ENCODE measurements around the gene CCR4.

CCR4 gene

DNA sequence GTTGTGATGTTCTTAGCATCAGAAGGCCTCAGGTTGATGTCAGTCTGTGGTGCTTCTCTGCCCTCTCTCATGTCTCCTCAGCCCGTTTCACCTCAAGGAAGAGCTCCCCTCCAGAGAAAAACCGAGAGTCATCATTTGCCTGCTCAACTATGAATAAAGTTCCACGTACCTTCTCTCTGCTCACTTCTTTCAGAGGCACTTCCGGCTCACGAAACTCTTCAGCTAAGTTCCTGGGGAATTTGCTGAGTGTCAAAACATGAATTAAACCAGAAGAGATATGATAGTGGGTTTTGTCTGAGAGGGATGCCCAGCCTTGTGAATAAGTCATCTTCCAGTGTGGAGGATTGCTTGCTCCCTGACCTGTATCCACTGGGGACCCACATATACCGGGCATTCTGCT lies 37.7 kb downstream of the CCR4 start:
- Histone ChIP-seq H3K27ac (ENCODE audit: low read length) (no peak overlapping the region), H3K4me3 (ENCODE audit: low read depth in 1 of 2, low read length in 2 of 2) (no peak overlapping the region), H3K4me1 (ENCODE audit: control insufficient read depth in 1 of 2, insufficient read depth in 2 of 2, low read length in 2 of 2) (no peaks in the 10 kb centered on the region), H3K36me3 (ENCODE audit: control insufficient read depth in 1 of 2, insufficient read depth in 2 of 2, low read length in 2 of 2) (no peaks in the 10 kb centered on the region), H3K9me3 (ENCODE audit: control insufficient read depth in 1 of 2, low read length in 2 of 2) (no peaks in the 10 kb centered on the region), H3K27me3 (ENCODE audit: low read depth, low read length) (no peaks in the 10 kb centered on the region)

DNA sequence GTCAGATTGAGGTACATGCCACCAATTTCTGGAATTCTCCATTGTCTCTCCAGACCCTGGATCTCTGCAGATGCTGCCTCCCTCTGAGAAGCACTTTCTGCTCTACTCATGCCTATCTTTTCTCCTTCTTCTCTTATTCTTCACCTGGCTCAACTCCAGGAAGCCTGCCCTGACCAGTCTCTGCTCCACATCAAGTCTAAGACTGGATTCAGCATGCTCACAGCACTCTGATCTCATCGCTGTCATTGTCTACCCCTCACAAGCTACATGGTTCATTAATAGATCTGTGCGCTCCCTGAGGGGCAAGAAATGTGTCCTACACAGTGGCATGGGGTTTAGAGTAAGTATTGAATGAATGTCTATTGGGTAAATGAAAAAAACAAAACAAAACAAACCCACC lies 38.7 kb downstream of the CCR4 start:
- Histone ChIP-seq H3K9me3 (ENCODE audit: control insufficient read depth in 1 of 2, low read length in 2 of 2) (no peaks in the 10 kb centered on the region), H3K27ac (ENCODE audit: low read length) (no peak overlapping the region), H3K27me3 (ENCODE audit: low read depth, low read length) (no peaks in the 10 kb centered on the region), H3K4me1 (ENCODE audit: control insufficient read depth in 1 of 2, insufficient read depth in 2 of 2, low read length in 2 of 2) (no peaks in the 10 kb centered on the region), H3K4me3 (ENCODE audit: low read depth in 1 of 2, low read length in 2 of 2) (no peak overlapping the region), H3K36me3 (ENCODE audit: control insufficient read depth in 1 of 2, insufficient read depth in 2 of 2, low read length in 2 of 2) (peaks cover 0 to 3% of the 10 kb centered on the region in 2 donors)

DNA sequence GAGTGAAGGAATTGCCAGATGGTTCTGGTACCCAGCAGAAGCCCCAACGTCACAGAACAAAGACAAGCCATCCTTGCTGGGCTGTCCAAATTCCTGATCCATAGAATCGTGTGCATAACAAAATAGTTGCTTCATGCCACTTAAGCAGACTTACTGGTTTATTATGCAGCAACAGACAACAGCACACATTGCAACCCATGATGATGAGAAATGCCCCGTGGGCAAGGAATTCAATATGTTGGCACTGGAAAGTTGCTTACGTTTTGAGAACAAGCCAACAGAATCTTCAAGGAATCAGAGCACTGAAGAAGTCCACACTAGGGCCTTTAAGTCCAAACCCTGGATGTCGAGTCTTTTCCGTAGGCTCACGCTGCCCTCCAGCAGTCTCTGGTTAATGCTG lies 40.3 kb downstream of the CCR4 start:
- peaks cover 2 to 12% of the 10 kb centered on the region in 2 donors for H3K36me3 ChIP-seq (ENCODE audit: control insufficient read depth in 1 of 2, insufficient read depth in 2 of 2, low read length in 2 of 2)
- no peaks in the 10 kb centered on the region for H3K27me3 ChIP-seq (ENCODE audit: low read depth, low read length)
- H3K9me3 ChIP-seq (ENCODE audit: control insufficient read depth in 1 of 2, low read length in 2 of 2): no peaks in the 10 kb centered on the region
- no peak overlapping the region for H3K27ac ChIP-seq (ENCODE audit: low read length)
- no peaks in the 10 kb centered on the region for H3K4me1 ChIP-seq (ENCODE audit: control insufficient read depth in 1 of 2, insufficient read depth in 2 of 2, low read length in 2 of 2)
- H3K4me3 ChIP-seq (ENCODE audit: low read depth in 1 of 2, low read length in 2 of 2): no peak overlapping the region

DNA sequence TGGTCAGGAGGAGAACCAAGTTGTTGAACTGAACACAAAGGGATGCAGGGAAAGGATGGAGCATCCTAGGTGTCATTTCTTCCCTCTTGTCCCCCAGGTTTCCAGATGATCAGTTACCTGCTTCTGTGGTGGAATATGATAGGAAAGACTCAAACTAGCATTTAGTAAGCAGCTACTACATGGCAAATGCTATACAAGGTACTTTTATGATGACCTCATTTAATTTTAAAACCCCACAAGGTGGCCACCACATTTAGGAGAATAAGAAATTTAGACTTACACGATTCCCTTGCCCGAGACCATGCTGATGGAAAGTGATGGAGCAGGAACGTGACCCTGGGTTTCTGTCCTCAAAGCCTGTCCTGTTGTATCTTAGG lies 40.9 kb downstream of the CCR4 start:
- H3K4me3 ChIP-seq (ENCODE audit: low read depth in 1 of 2, low read length in 2 of 2): no peak overlapping the region
- H3K36me3 ChIP-seq (ENCODE audit: control insufficient read depth in 1 of 2, insufficient read depth in 2 of 2, low read length in 2 of 2): peaks cover 8 to 15% of the 10 kb centered on the region in 2 donors
- H3K27ac ChIP-seq (ENCODE audit: low read length): no peak overlapping the region
- H3K4me1 ChIP-seq (ENCODE audit: control insufficient read depth in 1 of 2, insufficient read depth in 2 of 2, low read length in 2 of 2): no peaks in the 10 kb centered on the region
- H3K27me3 ChIP-seq (ENCODE audit: low read depth, low read length): no peaks in the 10 kb centered on the region
- no peaks in the 10 kb centered on the region for H3K9me3 ChIP-seq (ENCODE audit: control insufficient read depth in 1 of 2, low read length in 2 of 2)

DNA sequence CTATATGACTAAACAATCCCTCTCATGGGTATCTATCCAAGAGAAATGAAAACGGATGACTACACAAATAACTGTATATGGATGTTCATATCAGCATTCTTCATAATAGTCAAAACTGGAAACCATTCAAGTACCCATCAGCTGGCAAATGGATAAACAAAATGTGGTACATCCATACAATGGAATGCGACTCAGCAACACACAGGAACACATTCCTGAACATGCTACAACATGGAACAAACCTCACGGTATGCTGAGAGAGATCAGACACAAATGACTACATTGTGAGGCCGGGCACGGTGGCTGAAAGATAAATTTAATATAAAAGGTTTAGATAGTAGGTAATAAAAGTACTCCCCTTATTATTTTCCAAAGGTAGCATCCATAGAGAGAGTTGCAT lies 42.6 kb downstream of the CCR4 start:
- Histone ChIP-seq H3K4me3 (ENCODE audit: low read depth in 1 of 2, low read length in 2 of 2) (no peak overlapping the region), H3K9me3 (ENCODE audit: control insufficient read depth in 1 of 2, low read length in 2 of 2) (no peaks in the 10 kb centered on the region), H3K27me3 (ENCODE audit: low read depth, low read length) (no peaks in the 10 kb centered on the region), H3K36me3 (ENCODE audit: control insufficient read depth in 1 of 2, insufficient read depth in 2 of 2, low read length in 2 of 2) (peaks cover 18 to 24% of the 10 kb centered on the region in 2 donors), H3K27ac (ENCODE audit: low read length) (no peak overlapping the region), H3K4me1 (ENCODE audit: control insufficient read depth in 1 of 2, insufficient read depth in 2 of 2, low read length in 2 of 2) (no peaks in the 10 kb centered on the region)

DNA sequence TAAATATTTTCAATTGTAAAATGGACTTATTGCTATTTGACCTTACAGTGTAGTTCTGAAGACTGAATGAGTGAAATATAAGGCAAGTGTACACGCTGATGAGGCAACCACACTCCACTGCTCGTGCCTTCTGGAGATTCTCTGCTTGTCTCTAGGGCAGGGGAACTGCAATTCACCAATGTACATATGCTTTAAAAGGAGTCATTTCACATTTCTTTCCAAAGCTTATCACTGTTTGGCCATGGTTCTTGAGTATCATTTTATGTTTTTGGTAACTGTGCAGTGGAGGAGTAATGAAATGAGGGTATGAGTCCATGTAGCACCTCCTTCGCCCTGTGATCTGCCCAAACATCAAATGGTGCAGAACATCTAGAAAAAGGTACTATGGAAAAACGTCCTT lies 43.7 kb downstream of the CCR4 start:
- H3K4me3 ChIP-seq (ENCODE audit: low read depth in 1 of 2, low read length in 2 of 2): no peak overlapping the region
- no peak overlapping the region for H3K27ac ChIP-seq (ENCODE audit: low read length)
- peaks cover 24 to 28% of the 10 kb centered on the region in 2 donors for H3K36me3 ChIP-seq (ENCODE audit: control insufficient read depth in 1 of 2, insufficient read depth in 2 of 2, low read length in 2 of 2)
- no peaks in the 10 kb centered on the region for H3K9me3 ChIP-seq (ENCODE audit: control insufficient read depth in 1 of 2, low read length in 2 of 2)
- no peaks in the 10 kb centered on the region for H3K4me1 ChIP-seq (ENCODE audit: control insufficient read depth in 1 of 2, insufficient read depth in 2 of 2, low read length in 2 of 2)
- no peaks in the 10 kb centered on the region for H3K27me3 ChIP-seq (ENCODE audit: low read depth, low read length)

DNA sequence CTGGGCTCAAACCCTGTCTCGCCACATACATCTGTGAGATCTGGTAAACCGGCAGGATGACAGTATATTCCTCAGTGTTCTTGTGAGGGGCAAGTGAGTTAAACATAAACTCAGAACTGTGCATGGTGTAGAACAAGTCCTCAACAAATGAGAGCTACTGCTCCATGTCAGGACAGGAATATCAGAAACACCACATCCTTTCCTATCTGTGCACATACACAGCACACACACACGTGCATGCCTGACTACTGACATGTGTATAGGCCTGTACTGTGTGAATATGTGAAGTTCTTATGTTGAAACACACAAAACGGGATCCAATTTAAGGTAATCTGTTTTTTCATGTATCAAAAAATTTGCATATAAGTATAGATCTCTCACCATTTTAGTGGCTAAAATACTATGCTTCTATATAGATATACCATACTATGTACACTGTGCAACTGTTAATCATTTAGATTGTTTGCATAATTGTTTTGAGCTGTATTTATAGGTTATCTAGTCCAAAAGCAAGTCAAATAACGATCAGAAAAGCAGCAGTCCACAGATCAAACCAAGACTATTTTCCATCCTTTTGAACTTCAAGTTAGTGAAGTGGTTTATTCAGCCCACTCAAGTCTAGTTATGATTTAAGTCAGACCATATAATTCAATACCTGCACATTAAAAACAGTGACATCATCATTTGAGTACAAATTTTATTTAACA lies 44.8 kb downstream of the CCR4 start:
- Histone ChIP-seq H3K4me3 (ENCODE audit: low read depth in 1 of 2, low read length in 2 of 2) (no peak overlapping the region), H3K27ac (ENCODE audit: low read length) (no peak overlapping the region), H3K36me3 (ENCODE audit: control insufficient read depth in 1 of 2, insufficient read depth in 2 of 2, low read length in 2 of 2) (peaks cover 24 to 30% of the 10 kb centered on the region in 2 donors)

DNA sequence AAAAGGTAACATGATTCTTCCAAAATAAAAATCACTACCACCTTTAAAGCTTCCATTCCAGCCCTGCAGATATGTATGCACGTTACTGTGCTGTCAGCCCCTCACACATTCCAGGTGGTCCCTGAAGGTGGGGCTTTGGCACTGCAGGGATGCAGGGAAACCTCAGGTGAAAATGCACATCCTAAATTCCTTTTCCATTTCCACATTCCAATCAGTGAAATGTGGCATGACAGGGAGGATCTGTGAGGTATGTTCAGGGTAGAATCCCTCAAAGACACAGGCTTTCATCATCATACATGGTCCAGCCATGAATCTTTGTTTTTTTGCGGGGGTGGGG lies 45.3 kb downstream of the CCR4 start:
- Histone ChIP-seq H3K27me3 (ENCODE audit: low read depth, low read length) (no peaks in the 10 kb centered on the region), H3K4me1 (ENCODE audit: control insufficient read depth in 1 of 2, insufficient read depth in 2 of 2, low read length in 2 of 2) (no peaks in the 10 kb centered on the region), H3K27ac (ENCODE audit: low read length) (no peak overlapping the region), H3K4me3 (ENCODE audit: low read depth in 1 of 2, low read length in 2 of 2) (no peak overlapping the region), H3K9me3 (ENCODE audit: control insufficient read depth in 1 of 2, low read length in 2 of 2) (no peaks in the 10 kb centered on the region), H3K36me3 (ENCODE audit: control insufficient read depth in 1 of 2, insufficient read depth in 2 of 2, low read length in 2 of 2) (peaks cover 24 to 34% of the 10 kb centered on the region in 2 donors)

More for the DNA sequence above, 44.8 kb downstream of the CCR4 start:
- H3K9me3 ChIP-seq (ENCODE audit: control insufficient read depth in 1 of 2, low read length in 2 of 2): no peaks in the 10 kb centered on the region
- no peaks in the 10 kb centered on the region for H3K4me1 ChIP-seq (ENCODE audit: control insufficient read depth in 1 of 2, insufficient read depth in 2 of 2, low read length in 2 of 2)
- no peaks in the 10 kb centered on the region for H3K27me3 ChIP-seq (ENCODE audit: low read depth, low read length)

DNA sequence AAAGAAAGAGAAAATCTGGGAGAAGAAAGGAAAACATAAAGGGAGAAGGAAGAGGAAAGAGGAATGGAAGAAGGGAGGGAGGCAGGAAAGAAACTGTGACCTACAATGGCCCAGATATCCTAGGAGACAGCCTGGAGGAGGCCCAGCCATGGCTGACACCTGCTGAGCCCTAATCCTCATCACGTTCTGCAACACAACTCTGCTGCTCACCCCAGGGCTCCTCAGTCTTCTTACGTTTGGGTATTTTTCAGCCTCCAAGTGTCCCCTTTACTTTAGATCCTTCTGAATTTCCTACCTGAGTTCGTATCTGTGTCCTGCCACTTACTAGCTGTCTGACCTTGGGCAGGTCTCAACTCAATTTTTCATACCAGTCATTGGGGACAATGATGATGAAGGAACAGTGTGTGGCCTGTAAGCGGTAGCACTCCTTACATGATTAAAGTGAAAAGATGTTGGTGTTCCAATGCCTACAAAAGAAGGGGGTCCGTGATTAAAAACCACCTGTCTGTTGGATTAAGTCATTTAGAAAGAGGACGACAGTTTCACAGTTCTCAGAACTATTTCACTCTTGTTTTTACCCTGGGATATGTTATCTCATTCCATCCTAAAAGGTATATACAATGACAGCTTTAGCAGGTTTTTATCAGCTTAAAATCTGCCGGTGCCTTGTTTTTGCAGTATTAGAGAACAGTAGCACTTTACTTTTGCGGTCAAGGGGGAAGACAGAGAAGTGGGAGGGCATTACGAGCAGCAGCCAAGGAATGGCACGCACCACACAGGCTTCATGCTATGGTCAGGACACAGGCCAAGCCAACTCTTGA lies 47.4 kb downstream of the CCR4 start:
- H3K36me3 ChIP-seq (ENCODE audit: control insufficient read depth in 1 of 2, insufficient read depth in 2 of 2, low read length in 2 of 2): peaks cover 24 to 34% of the 10 kb centered on the region in 2 donors

DNA sequence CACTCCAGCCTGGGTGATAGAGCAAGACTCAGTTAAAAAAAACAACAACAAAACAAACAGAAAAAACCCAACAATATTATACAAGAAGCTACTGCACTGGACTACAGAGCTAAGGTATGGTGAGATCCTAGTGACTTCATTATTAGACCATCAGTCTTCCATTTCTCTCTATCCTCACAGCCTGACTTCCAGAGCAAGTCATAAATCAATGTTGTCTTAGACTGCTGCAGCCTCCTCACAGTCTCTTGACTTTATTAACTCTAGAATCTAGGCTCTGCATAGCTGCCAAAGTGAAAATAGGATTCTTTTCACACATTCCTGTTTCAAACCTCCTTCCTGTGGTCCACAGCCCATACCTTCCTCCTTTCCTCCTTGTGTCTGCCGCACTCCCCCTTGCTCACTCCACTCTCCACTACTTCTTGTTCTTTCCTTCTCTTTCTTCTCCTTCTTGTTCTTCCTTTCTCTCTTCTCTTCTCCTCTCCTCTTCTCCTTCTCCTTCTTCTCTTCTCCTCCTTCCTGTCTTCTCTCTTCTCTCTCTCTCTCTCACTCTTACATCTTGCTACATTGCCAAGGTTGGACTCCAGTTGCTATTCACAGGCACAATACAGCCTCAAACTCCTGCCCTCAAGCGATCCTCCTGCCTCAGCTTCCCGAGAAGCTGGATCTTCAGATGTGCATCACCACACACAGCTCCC lies 49.4 kb downstream of the CCR4 start:
- no peaks in the 10 kb centered on the region for H3K4me1 ChIP-seq (ENCODE audit: control insufficient read depth in 1 of 2, insufficient read depth in 2 of 2, low read length in 2 of 2)
- no peak overlapping the region for H3K27ac ChIP-seq (ENCODE audit: low read length)
- H3K36me3 ChIP-seq (ENCODE audit: control insufficient read depth in 1 of 2, insufficient read depth in 2 of 2, low read length in 2 of 2): peaks cover 24 to 29% of the 10 kb centered on the region in 2 donors

More for the DNA sequence above, 47.4 kb downstream of the CCR4 start:
- H3K27me3 ChIP-seq (ENCODE audit: low read depth, low read length): no peaks in the 10 kb centered on the region
- H3K4me1 ChIP-seq (ENCODE audit: control insufficient read depth in 1 of 2, insufficient read depth in 2 of 2, low read length in 2 of 2): no peaks in the 10 kb centered on the region
- H3K4me3 ChIP-seq (ENCODE audit: low read depth in 1 of 2, low read length in 2 of 2): no peak overlapping the region
- no peaks in the 10 kb centered on the region for H3K9me3 ChIP-seq (ENCODE audit: control insufficient read depth in 1 of 2, low read length in 2 of 2)
- H3K27ac ChIP-seq (ENCODE audit: low read length): no peak overlapping the region

DNA sequence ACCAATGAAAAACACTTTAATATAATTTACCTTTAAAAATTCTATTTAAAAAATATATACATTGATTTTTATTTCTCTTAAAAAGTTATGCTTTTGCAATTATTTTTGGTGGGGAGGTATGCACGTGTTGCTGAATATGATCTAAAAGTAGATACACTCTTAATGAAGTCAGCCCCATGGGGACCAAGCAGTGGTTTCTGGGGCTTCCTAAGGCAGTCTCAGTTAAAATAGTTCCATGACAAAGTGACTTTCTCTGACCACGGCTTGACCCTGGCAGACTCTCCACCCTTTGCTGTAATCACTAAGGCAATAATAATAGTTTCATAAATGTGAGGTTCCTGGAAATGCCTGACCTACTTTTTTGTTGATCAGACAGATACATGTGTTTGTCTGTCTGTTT lies 50.4 kb downstream of the CCR4 start:
- peaks cover 20 to 21% of the 10 kb centered on the region in 2 donors for H3K36me3 ChIP-seq (ENCODE audit: control insufficient read depth in 1 of 2, insufficient read depth in 2 of 2, low read length in 2 of 2)
- H3K4me1 ChIP-seq (ENCODE audit: control insufficient read depth in 1 of 2, insufficient read depth in 2 of 2, low read length in 2 of 2): no peaks in the 10 kb centered on the region
- no peak overlapping the region for H3K27ac ChIP-seq (ENCODE audit: low read length)
- H3K27me3 ChIP-seq (ENCODE audit: low read depth, low read length): no peaks in the 10 kb centered on the region
- peaks cover 0 to 4% of the 10 kb centered on the region in 2 donors for H3K9me3 ChIP-seq (ENCODE audit: control insufficient read depth in 1 of 2, low read length in 2 of 2)
- no peak overlapping the region for H3K4me3 ChIP-seq (ENCODE audit: low read depth in 1 of 2, low read length in 2 of 2)

More for the DNA sequence above, 49.4 kb downstream of the CCR4 start:
- Histone ChIP-seq H3K4me3 (ENCODE audit: low read depth in 1 of 2, low read length in 2 of 2) (no peak overlapping the region), H3K9me3 (ENCODE audit: control insufficient read depth in 1 of 2, low read length in 2 of 2) (peaks cover 0 to 4% of the 10 kb centered on the region in 2 donors), H3K27me3 (ENCODE audit: low read depth, low read length) (no peaks in the 10 kb centered on the region)

Measured in muscle layer of duodenum (tissue), 2 donors.